ENCODE measurements around the gene PXYLP1. TPM values are rescaled to one million over a fixed set of nuclear protein-coding genes. Genes with fewer than 3 reads are reported as not detected.

Gene PXYLP1
- total RNA-seq, 1 experiment from 2014 or later: 3.0 TPM

DNA sequence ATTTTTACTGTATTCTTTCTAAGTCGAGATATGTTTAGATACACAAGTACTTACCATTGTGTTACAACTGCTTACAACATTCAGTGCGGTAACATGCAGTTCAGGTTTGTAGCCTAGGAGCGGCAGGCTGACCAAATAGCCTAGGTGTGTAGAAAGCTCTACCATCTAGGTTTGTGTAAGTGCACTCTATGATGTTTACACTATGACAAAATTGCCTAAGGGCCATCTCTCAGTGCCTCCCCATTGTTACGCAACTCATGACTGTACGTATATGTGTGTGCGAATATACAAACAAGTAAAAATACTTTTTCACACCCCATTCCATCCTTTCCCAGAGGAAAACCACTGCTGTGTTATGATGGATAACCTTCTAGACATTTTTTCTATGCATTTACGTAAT lies 44.3 kb downstream of the PXYLP1 start:
- H3K27me3 ChIP-seq (replicated peaks): no peaks in the 10 kb centered on the region
- DNase-seq (ENCODE audit: low read depth in 1 of 2, low spot score in 2 of 2): no peak
- no peaks in the 10 kb centered on the region for H3K36me3 ChIP-seq
- H3K9me3 ChIP-seq (replicated peaks): no peaks in the 10 kb centered on the region
- H3K4me1 ChIP-seq (replicated peaks): peaks cover 8% of the 10 kb centered on the region
- H3K27ac ChIP-seq: no peak overlapping the region
- no peak overlapping the region for H3K4me3 ChIP-seq

GRCh38 chr3:141276398-141276797 lies 44.8 kb downstream of the PXYLP1 start:
- no peak overlapping the region for H3K4me3 ChIP-seq
- no peak overlapping the region for H3K27ac ChIP-seq

DNA sequence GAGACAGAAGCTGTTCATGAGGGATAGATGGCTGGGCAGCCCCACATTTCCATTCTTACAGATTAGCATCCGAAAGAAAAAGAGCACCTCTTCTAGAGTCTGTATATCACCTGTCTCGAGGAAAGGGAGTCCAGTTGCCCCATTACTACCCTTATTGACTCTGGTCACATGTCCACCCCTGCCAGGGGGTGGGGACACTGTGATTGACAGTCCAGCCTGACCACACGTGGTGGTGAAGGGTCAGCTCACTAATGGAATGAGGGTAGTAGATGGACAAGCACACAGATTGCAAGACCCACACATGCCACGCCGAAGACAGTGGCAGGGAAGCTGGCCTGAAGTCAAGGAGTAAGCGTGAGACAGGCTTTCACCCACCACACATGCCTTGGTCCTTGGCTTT lies 45.8 kb downstream of the PXYLP1 start:
- H3K4me1 ChIP-seq (replicated peaks): peaks cover 8% of the 10 kb centered on the region
- H3K27me3 ChIP-seq (replicated peaks): no peaks in the 10 kb centered on the region
- H3K9me3 ChIP-seq (replicated peaks): no peaks in the 10 kb centered on the region
- H3K36me3 ChIP-seq: no peaks in the 10 kb centered on the region
- H3K4me3 ChIP-seq: no peak overlapping the region
- no peak for DNase-seq (ENCODE audit: low read depth in 1 of 2, low spot score in 2 of 2)
- no peak overlapping the region for H3K27ac ChIP-seq

More at GRCh38 chr3:141276398-141276797, 44.8 kb downstream of the PXYLP1 start:
- DNase-seq (ENCODE audit: low read depth in 1 of 2, low spot score in 2 of 2): no peak
- H3K9me3 ChIP-seq (replicated peaks): no peaks in the 10 kb centered on the region
- H3K27me3 ChIP-seq (replicated peaks): no peaks in the 10 kb centered on the region
- peaks cover 8% of the 10 kb centered on the region for H3K4me1 ChIP-seq (replicated peaks)
- no peaks in the 10 kb centered on the region for H3K36me3 ChIP-seq

DNA sequence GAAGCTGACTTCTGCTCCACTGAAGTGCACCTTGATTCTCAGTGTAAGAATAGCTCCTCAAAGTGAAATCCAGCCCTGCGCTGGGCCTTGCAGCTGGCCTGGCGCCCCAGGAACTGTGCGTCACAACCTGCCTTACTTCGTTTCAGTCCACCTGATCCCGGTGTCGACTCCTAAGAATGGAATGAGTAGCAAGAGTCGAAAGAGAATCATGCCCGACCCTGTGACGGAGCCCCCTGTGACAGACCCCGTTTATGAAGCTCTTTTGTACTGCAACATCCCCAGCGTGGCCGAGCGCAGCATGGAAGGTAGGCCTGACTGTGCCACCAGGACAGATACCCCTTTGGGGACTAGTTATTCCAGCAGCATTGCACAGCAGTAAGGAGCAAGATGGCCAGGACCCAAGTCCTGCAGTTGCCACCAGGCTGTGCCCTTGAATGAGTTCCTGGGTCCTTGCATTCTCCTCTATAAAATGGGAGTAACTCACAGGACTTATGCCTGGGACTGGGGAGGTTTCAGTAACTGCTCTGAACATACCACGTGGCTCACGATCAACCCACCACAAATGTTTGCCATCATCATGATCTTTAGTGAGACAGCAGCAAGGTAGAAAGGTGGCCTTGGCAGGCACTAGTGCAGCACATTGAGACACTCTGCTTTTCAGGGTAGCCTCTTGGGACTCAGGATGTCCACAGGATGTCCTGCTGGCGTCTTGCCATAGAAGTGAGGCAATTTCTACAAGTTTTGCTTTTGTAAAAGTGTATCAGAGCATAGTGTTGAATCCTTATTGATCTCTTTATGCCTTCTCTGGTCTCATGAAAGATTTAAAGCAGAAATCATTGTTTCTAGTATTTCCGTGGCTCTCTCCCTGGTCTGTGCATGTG lies 46.8 kb downstream of the PXYLP1 start:
- H3K9me3 ChIP-seq (replicated peaks): no peaks in the 10 kb centered on the region
- no peak for DNase-seq (ENCODE audit: low read depth in 1 of 2, low spot score in 2 of 2)
- no peak overlapping the region for H3K27ac ChIP-seq

GRCh38 chr3:141279077-141279967 lies 47.7 kb downstream of the PXYLP1 start:
- Histone ChIP-seq H3K36me3 (no peaks in the 10 kb centered on the region), H3K27ac (no peak overlapping the region), H3K27me3 (replicated peaks) (no peaks in the 10 kb centered on the region), H3K9me3 (replicated peaks) (no peaks in the 10 kb centered on the region), H3K4me1 (replicated peaks) (peaks cover 8% of the 10 kb centered on the region), H3K4me3 (no peak overlapping the region)
- peak in 1 of 2 experiments; percentile 7 for DNase-seq (ENCODE audit: low read depth in 1 of 2, low spot score in 2 of 2)

More for the DNA sequence above, 46.8 kb downstream of the PXYLP1 start:
- Histone ChIP-seq H3K27me3 (replicated peaks) (no peaks in the 10 kb centered on the region), H3K4me1 (replicated peaks) (peaks cover 8% of the 10 kb centered on the region), H3K36me3 (no peaks in the 10 kb centered on the region), H3K4me3 (no peak overlapping the region)

DNA sequence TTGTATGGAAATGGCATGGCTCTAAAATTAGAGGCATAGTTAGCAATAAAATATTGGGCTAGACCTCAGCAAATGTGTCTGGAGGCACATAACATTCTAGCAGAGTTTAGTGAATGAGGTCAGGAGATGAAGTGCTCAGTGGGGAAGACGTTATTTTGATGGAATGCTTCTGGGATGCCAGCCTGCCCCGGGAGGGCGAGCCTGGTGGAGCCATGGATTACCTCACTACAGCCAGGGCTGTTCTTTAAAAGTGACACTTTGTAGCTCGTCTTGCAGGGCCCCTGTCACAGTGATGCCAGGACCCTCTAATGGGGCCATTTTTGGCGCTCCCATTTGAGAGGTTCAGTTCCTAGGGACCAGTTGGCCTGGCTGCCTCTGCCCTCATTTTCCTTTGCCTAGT lies 48.5 kb downstream of the PXYLP1 start:
- DNase-seq (ENCODE audit: low read depth in 1 of 2, low spot score in 2 of 2): no peak
- no peak overlapping the region for H3K4me3 ChIP-seq
- H3K4me1 ChIP-seq (replicated peaks): peaks cover 3% of the 10 kb centered on the region
- no peaks in the 10 kb centered on the region for H3K27me3 ChIP-seq (replicated peaks)
- H3K36me3 ChIP-seq: no peaks in the 10 kb centered on the region
- H3K27ac ChIP-seq: no peak overlapping the region
- no peaks in the 10 kb centered on the region for H3K9me3 ChIP-seq (replicated peaks)

GRCh38 chr3:141280690-141281089 lies 49.1 kb downstream of the PXYLP1 start:
- DNase-seq (ENCODE audit: low read depth in 1 of 2, low spot score in 2 of 2): no peak
- H3K36me3 ChIP-seq: no peaks in the 10 kb centered on the region
- H3K27ac ChIP-seq: no peak overlapping the region
- no peaks in the 10 kb centered on the region for H3K9me3 ChIP-seq (replicated peaks)
- H3K4me3 ChIP-seq: no peak overlapping the region
- H3K27me3 ChIP-seq (replicated peaks): no peaks in the 10 kb centered on the region
- no peaks in the 10 kb centered on the region; the same call in 1 of the 2 replicates for H3K4me1 ChIP-seq (replicated peaks)

- H3K4me1 ChIP-seq (replicated peaks): no peaks in the 10 kb centered on the region
- DNase-seq (ENCODE audit: low read depth in 1 of 2, low spot score in 2 of 2): no peak
- no peaks in the 10 kb centered on the region for H3K36me3 ChIP-seq
- no peaks in the 10 kb centered on the region for H3K9me3 ChIP-seq (replicated peaks)
- H3K4me3 ChIP-seq: no peak overlapping the region
- H3K27me3 ChIP-seq (replicated peaks): no peaks in the 10 kb centered on the region
- no peak overlapping the region for H3K27ac ChIP-seq
Observed at GRCh38 chr3:141285570-141285969, 53.9 kb downstream of the PXYLP1 start.

GRCh38 chr3:141286856-141287255 lies 55.2 kb downstream of the PXYLP1 start:
- H3K4me3 ChIP-seq: no peak overlapping the region
- DNase-seq (ENCODE audit: low read depth in 1 of 2, low spot score in 2 of 2): no peak
- no peaks in the 10 kb centered on the region for H3K9me3 ChIP-seq (replicated peaks)
- H3K27me3 ChIP-seq (replicated peaks): no peaks in the 10 kb centered on the region
- no peaks in the 10 kb centered on the region for H3K4me1 ChIP-seq (replicated peaks)
- H3K27ac ChIP-seq: no peak overlapping the region
- no peaks in the 10 kb centered on the region for H3K36me3 ChIP-seq

GRCh38 chr3:141287326-141287725 lies 55.7 kb downstream of the PXYLP1 start:
- Histone ChIP-seq H3K4me3 (no peak overlapping the region), H3K4me1 (replicated peaks) (no peaks in the 10 kb centered on the region), H3K27me3 (replicated peaks) (no peaks in the 10 kb centered on the region), H3K27ac (no peak overlapping the region), H3K36me3 (no peaks in the 10 kb centered on the region), H3K9me3 (replicated peaks) (no peaks in the 10 kb centered on the region)
- no peak for DNase-seq (ENCODE audit: low read depth in 1 of 2, low spot score in 2 of 2)

DNA sequence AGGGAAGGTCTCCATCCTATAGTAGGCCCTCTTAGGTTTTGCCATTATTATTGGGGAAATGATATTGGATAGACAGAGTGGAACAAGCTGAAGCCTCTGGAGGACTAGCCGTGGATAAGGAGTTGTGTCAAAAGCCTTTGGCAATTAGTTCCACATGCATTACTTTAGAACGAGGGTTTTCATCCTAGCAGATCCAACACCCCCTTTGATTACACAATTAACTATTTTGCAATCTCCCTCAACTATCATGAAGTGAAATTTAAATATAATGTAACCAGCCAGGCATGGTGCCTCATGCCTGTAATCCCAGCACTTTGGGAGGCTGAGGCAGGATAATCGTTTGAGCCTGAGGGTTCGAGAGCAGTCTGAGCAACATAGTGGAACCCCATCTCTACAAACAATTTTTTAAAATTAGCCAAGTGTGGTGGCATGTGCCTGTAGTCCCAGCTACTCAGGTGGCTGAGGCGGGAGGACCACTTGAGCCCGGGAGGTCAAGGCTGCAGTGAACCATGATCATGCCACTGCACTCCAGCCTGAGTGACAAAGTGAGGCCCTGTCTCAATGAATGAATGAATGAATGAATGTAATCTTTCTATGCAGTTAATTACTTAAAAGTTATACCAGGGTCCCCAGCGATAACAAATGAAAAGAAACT lies 56.8 kb downstream of the PXYLP1 start:
- DNase-seq (ENCODE audit: low read depth in 1 of 2, low spot score in 2 of 2): no peak
- Histone ChIP-seq H3K36me3 (no peaks in the 10 kb centered on the region), H3K27me3 (replicated peaks) (no peaks in the 10 kb centered on the region), H3K9me3 (replicated peaks) (no peaks in the 10 kb centered on the region), H3K4me1 (replicated peaks) (peaks cover 1% of the 10 kb centered on the region; the same call in 1 of the 2 replicates), H3K4me3 (no peak overlapping the region), H3K27ac (no peak overlapping the region)

DNA sequence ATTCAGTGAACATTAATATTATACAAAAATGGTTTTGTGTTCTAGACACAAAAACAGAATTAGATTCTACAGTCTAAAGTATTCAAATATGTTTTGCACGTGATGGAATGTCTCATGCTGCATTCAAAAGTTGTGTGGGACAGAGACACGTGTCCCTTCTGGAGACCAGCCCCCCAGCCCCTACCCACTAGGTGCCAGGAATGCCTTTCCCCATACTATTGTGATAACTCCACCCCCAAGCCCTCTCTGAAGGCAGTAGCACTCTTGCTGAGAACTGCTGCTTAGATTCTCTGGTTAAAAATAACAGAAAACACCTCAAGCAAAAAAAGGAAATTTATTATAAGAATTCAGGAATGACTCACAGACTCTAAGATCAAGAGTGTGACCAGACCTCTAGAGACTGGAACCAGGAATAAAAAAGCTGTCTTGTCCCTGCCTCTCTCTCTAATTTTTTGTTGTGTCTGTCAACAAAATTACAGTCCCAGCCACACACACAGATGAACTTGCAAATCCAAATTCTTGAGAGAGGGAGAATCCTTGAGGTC lies 57.7 kb downstream of the PXYLP1 start:
- Histone ChIP-seq H3K27ac (no peak overlapping the region), H3K36me3 (no peaks in the 10 kb centered on the region), H3K27me3 (replicated peaks) (no peaks in the 10 kb centered on the region), H3K4me1 (replicated peaks) (peaks cover 9% of the 10 kb centered on the region), H3K9me3 (replicated peaks) (no peaks in the 10 kb centered on the region), H3K4me3 (no peak overlapping the region)
- no peak for DNase-seq (ENCODE audit: low read depth in 1 of 2, low spot score in 2 of 2)

GRCh38 chr3:141291559-141292355 lies 60.1 kb downstream of the PXYLP1 start:
- no peak overlapping the region for H3K27ac ChIP-seq
- peaks cover 13% of the 10 kb centered on the region for H3K4me1 ChIP-seq (replicated peaks)
- no peaks in the 10 kb centered on the region for H3K27me3 ChIP-seq (replicated peaks)
- no peaks in the 10 kb centered on the region for H3K36me3 ChIP-seq
- H3K4me3 ChIP-seq: no peak overlapping the region
- DNase-seq (ENCODE audit: low read depth in 1 of 2, low spot score in 2 of 2): no peak
- no peaks in the 10 kb centered on the region for H3K9me3 ChIP-seq (replicated peaks)
